ENCODE data around the gene ZDHHC11B.
"Not testable (repeated sequence)": the region's sequence is repeated elsewhere in the genome, so short reads cannot be mapped to it uniquely, and the experiment has no call there.

Gene ZDHHC11B

GRCh38 chr5:753567-754142 lies 30.9 kb downstream of the ZDHHC11B start:
- DNase-seq (ENCODE audit: low read depth in 2 of 2): not testable (repeated sequence)

GRCh38 chr5:752532-753115 lies 31.9 kb downstream of the ZDHHC11B start:
- DNase-seq (ENCODE audit: low read depth in 2 of 2): not testable (repeated sequence)

GRCh38 chr5:751992-752391 lies 32.5 kb downstream of the ZDHHC11B start:
- not testable (repeated sequence) for DNase-seq (ENCODE audit: low read depth in 2 of 2)

- no peak for DNase-seq (ENCODE audit: low read depth in 2 of 2)
Measured at GRCh38 chr5:751496-751895, 33.0 kb downstream of the ZDHHC11B start.

- DNase-seq (ENCODE audit: low read depth in 2 of 2): not testable (repeated sequence)
Measured at GRCh38 chr5:750226-750625, 34.3 kb downstream of the ZDHHC11B start.

- no peak for DNase-seq (ENCODE audit: low read depth in 2 of 2)
Measured at GRCh38 chr5:749101-749670, 35.3 kb downstream of the ZDHHC11B start.

- DNase-seq (ENCODE audit: low read depth in 2 of 2): not testable (repeated sequence)
Measured at GRCh38 chr5:748011-748980, 36.2 kb downstream of the ZDHHC11B start.

- not testable (repeated sequence) for DNase-seq (ENCODE audit: low read depth in 2 of 2)
Measured at GRCh38 chr5:747303-747844, 37.2 kb downstream of the ZDHHC11B start.

GRCh38 chr5:746258-746761 lies 38.2 kb downstream of the ZDHHC11B start:
- no peak for DNase-seq (ENCODE audit: low read depth in 2 of 2)

GRCh38 chr5:745272-746142 lies 39.0 kb downstream of the ZDHHC11B start:
- not testable (repeated sequence) for DNase-seq (ENCODE audit: low read depth in 2 of 2)

GRCh38 chr5:743696-744404 lies 40.7 kb downstream of the ZDHHC11B start:
- DNase-seq (ENCODE audit: low read depth in 2 of 2): not testable (repeated sequence)

- DNase-seq (ENCODE audit: low read depth in 2 of 2): not testable (repeated sequence)
Measured at GRCh38 chr5:742276-742675, 42.3 kb downstream of the ZDHHC11B start.

GRCh38 chr5:734145-734544 lies 50.4 kb downstream of the ZDHHC11B start:
- not testable (repeated sequence) for DNase-seq (ENCODE audit: low read depth in 2 of 2)

- not testable (repeated sequence) for DNase-seq (ENCODE audit: low read depth in 2 of 2)
Measured at GRCh38 chr5:732754-733454, 51.6 kb downstream of the ZDHHC11B start.

- not testable (repeated sequence) for DNase-seq (ENCODE audit: low read depth in 2 of 2)
Measured at GRCh38 chr5:729225-729624, 55.3 kb downstream of the ZDHHC11B start.

GRCh38 chr5:727087-727486 lies 57.4 kb downstream of the ZDHHC11B start:
- not testable (repeated sequence) for DNase-seq (ENCODE audit: low read depth in 2 of 2)

GRCh38 chr5:723865-724264 lies 60.7 kb downstream of the ZDHHC11B start:
- not testable (repeated sequence) for DNase-seq (ENCODE audit: low read depth in 2 of 2)

- DNase-seq (ENCODE audit: low read depth in 2 of 2): not testable (repeated sequence)
Measured at GRCh38 chr5:723309-723708, 61.2 kb downstream of the ZDHHC11B start.

GRCh38 chr5:719379-719778 lies 65.2 kb downstream of the ZDHHC11B start:
- DNase-seq (ENCODE audit: low read depth in 2 of 2): not testable (repeated sequence)

Measured in stimulated activated CD8-positive, alpha-beta memory T cell treated with anti-CD3 and anti-CD28 coated beads, Interleukin-7, amount 100 ng/mL, for 1 hour (primary cell).